H9 (cell line): ENCODE measurements around the gene NDUFAB1. TPM values are rescaled to one million over a fixed set of nuclear protein-coding genes. Genes with fewer than 3 reads are reported as not detected.

ENCODE experiments used
- DNase-seq: peaks from one replicate; pipeline ENCODE4 v3.0.0-alpha.2; 2017
- H2AFZ ChIP-seq: one replicate; pipeline ENCODE4 v1.6.1; 2013; ENCODE audit warnings: mild to moderate bottlenecking, low read length, control low read depth, moderate library complexity
- H2AK5ac ChIP-seq: 2 replicates; pipeline ENCODE4 v1.6.1; 2013; ENCODE audit warnings: low read length, control low read depth, mixed read lengths; ENCODE audit not compliant: insufficient read length
- H2BK120ac ChIP-seq: one replicate; pipeline ENCODE4 v1.6.1; 2013; ENCODE audit warnings: low read depth, mild to moderate bottlenecking, low read length, control low read depth, inconsistent platforms; ENCODE audit not compliant: poor library complexity, severe bottlenecking
- H2BK12ac ChIP-seq: 2 replicates; pipeline ENCODE4 v1.6.1; 2013; ENCODE audit warnings: low read length, control low read depth, mixed read lengths, low read depth; ENCODE audit not compliant: insufficient read length
- H2BK15ac ChIP-seq: 2 replicates; pipeline ENCODE4 v1.6.1; 2013; ENCODE audit warnings: low read depth, low read length, control low read depth
- H2BK20ac ChIP-seq: one replicate; pipeline ENCODE4 v1.6.1; 2013; ENCODE audit warnings: low read depth, mild to moderate bottlenecking, low read length, control low read depth, inconsistent platforms; ENCODE audit not compliant: poor library complexity, severe bottlenecking
- H2BK5ac ChIP-seq: 2 replicates; pipeline ENCODE4 v1.6.1; 2013; ENCODE audit warnings: low read length, control low read depth, mixed read lengths; ENCODE audit not compliant: insufficient read length
- H3K14ac ChIP-seq: 2 replicates; pipeline ENCODE4 v1.6.1; 2013; ENCODE audit warnings: low read length, control low read depth; ENCODE audit not compliant: insufficient read depth
- H3K18ac ChIP-seq: 2 replicates; pipeline ENCODE4 v1.6.1; 2013; ENCODE audit warnings: low read depth, mild to moderate bottlenecking, mixed read lengths, low read length, control low read depth; ENCODE audit not compliant: insufficient read length
- H3K23ac ChIP-seq: 2 replicates; pipeline ENCODE4 v1.6.1; 2013; ENCODE audit warnings: low read length, control low read depth, mixed read lengths, low read depth; ENCODE audit not compliant: insufficient read length
- H3K23me2 ChIP-seq: 2 replicates; pipeline ENCODE4 v1.6.1; 2013; ENCODE audit warnings: low read depth, mild to moderate bottlenecking, mixed read lengths, low read length, control low read depth; ENCODE audit not compliant: insufficient read length, poor library complexity, severe bottlenecking
- H3K27ac ChIP-seq: 2 replicates; pipeline ENCODE4 v1.5.1; 2013; ENCODE audit warnings: low read length, control low read depth, mixed read lengths, low read depth; ENCODE audit not compliant: insufficient read length
- H3K27me3 ChIP-seq: 2 replicates; pipeline ENCODE4 v1.6.1; 2013; ENCODE audit warnings: low read length, control low read depth, inconsistent platforms; ENCODE audit not compliant: insufficient read depth
- H3K4ac ChIP-seq: 2 replicates; pipeline ENCODE4 v1.6.1; 2013; ENCODE audit warnings: low read depth, mild to moderate bottlenecking, control low read depth, inconsistent platforms, low read length, moderate library complexity
- H3K4me1 ChIP-seq: 2 replicates; pipeline ENCODE4 v1.6.1; 2013; ENCODE audit warnings: low read length, control low read depth, inconsistent platforms; ENCODE audit not compliant: insufficient read depth
- H3K4me2 ChIP-seq: 2 replicates; pipeline ENCODE4 v1.6.1; 2013; ENCODE audit warnings: low read length, control low read depth, mixed read lengths; ENCODE audit not compliant: insufficient read length, insufficient read depth
- H3K56ac ChIP-seq: 2 replicates; pipeline ENCODE4 v1.6.1; 2013; ENCODE audit warnings: low read depth, mild to moderate bottlenecking, mixed read lengths, low read length, control low read depth; ENCODE audit not compliant: insufficient read length
- H3K79me1 ChIP-seq: 2 replicates; pipeline ENCODE4 v1.6.1; 2013; ENCODE audit warnings: low read depth, mild to moderate bottlenecking, moderate library complexity, low read length, control low read depth, inconsistent platforms; ENCODE audit not compliant: insufficient read depth, poor library complexity, severe bottlenecking
- H3K79me2 ChIP-seq: 2 replicates; pipeline ENCODE4 v1.6.1; 2013; ENCODE audit warnings: low read length, control low read depth, inconsistent platforms; ENCODE audit not compliant: insufficient read depth
- H3K9ac ChIP-seq: 2 replicates; pipeline ENCODE4 v1.6.1; 2013; ENCODE audit warnings: low read length, control low read depth, mixed read lengths; ENCODE audit not compliant: insufficient read length; ENCODE audit errors: extremely low read depth
- H3K9me3 ChIP-seq: one replicate; pipeline ENCODE4 v1.6.1; 2013; ENCODE audit warnings: low read depth, low read length, inconsistent platforms; ENCODE audit not compliant: control insufficient read depth
- H3T11ph ChIP-seq: one replicate; pipeline ENCODE4 v1.6.1; 2013; ENCODE audit warnings: mild to moderate bottlenecking, low read length, control low read depth, inconsistent platforms
- H4K20me1 ChIP-seq: one replicate; pipeline ENCODE4 v1.6.1; 2013; ENCODE audit not compliant: control insufficient read depth, insufficient read length, insufficient read depth
- H4K5ac ChIP-seq: 2 replicates; pipeline ENCODE4 v1.6.1; 2013; ENCODE audit warnings: low read depth, mild to moderate bottlenecking, mixed read lengths, low read length, control low read depth; ENCODE audit not compliant: insufficient read length
- H4K8ac ChIP-seq: replicated peaks from 2 replicates; pipeline ENCODE4 v1.6.1; 2013; ENCODE audit warnings: low read length, control low read depth, mixed read lengths, low read depth; ENCODE audit not compliant: insufficient read length
- H4K91ac ChIP-seq: 2 replicates; pipeline ENCODE4 v1.6.1; 2013; ENCODE audit warnings: low read depth, mild to moderate bottlenecking, moderate library complexity, mixed read lengths, low read length, control low read depth; ENCODE audit not compliant: insufficient read length
- H3K27ac Mint-ChIP-seq, 3 experiments: 2 replicates in 2 of 3; 3 replicates in 1 of 3; pipeline ENCODE4 v1.8.0; 2020 to 2021; ENCODE audit warnings: mixed read lengths in 3 of 3, mild to moderate bottlenecking in 1 of 3, moderate library complexity in 1 of 3
- H3K27me3 Mint-ChIP-seq: 2 replicates; pipeline ENCODE4 v1.8.0; 2021; ENCODE audit warnings: low read depth, mild to moderate bottlenecking, moderate library complexity, mixed read lengths
- H3K36me3 Mint-ChIP-seq, 3 experiments: 2 replicates in 2 of 3; 3 replicates in 1 of 3; pipeline ENCODE4 v1.8.0; 2020 to 2021; ENCODE audit warnings: low read depth in 3 of 3, mixed read lengths in 3 of 3; ENCODE audit not compliant: insufficient read depth in 1 of 3
- H3K4me1 Mint-ChIP-seq, 2 experiments: 2 replicates each; pipeline ENCODE4 v1.8.0; 2020; ENCODE audit warnings: mixed read lengths in 2 of 2
- H3K4me3 Mint-ChIP-seq, 2 experiments: 2 replicates in 1 of 2; 3 replicates in 1 of 2; pipeline ENCODE4 v1.8.0; 2020 to 2021; ENCODE audit warnings: mild to moderate bottlenecking in 2 of 2, mixed read lengths in 2 of 2, moderate library complexity in 1 of 2
- H3K9me3 Mint-ChIP-seq, 2 experiments: 2 replicates in 1 of 2; 3 replicates in 1 of 2; pipeline ENCODE4 v1.8.0; 2020; ENCODE audit warnings: mild to moderate bottlenecking in 2 of 2, mixed read lengths in 2 of 2, moderate library complexity in 1 of 2
- WGBS: extraction: QIAGEN DNeasy Blood & Tissue Kit; methylation state at CpG from one replicate; pipeline ENCODE4 v1.1.7; 2013; ENCODE audit warnings: missing lambda C conversion rate, low lambda C conversion rate, mixed read lengths; ENCODE audit not compliant: insufficient read length; ENCODE audit errors: extremely low coverage; 5-methylcytosine and 5-hydroxymethylcytosine counted together
- total RNA-seq: library from RNA; stranded (reverse); gene quantifications from 2 replicates; pipeline ENCODE4 v1.2.1, GENCODE V29; 2021
- TF ChIP-seq, protein P1 (sequence below): fragments of 200-600 bp; sonication (generic); conservative IDR thresholded peaks from 3 replicates; pipeline ENCODE4 v1.8.0; 2021; ENCODE audit warnings: antibody characterized with exemption, mild to moderate bottlenecking

NDUFAB1 gene
- total RNA-seq, 1 experiment from 2014 or later = 192 TPM

DNA sequence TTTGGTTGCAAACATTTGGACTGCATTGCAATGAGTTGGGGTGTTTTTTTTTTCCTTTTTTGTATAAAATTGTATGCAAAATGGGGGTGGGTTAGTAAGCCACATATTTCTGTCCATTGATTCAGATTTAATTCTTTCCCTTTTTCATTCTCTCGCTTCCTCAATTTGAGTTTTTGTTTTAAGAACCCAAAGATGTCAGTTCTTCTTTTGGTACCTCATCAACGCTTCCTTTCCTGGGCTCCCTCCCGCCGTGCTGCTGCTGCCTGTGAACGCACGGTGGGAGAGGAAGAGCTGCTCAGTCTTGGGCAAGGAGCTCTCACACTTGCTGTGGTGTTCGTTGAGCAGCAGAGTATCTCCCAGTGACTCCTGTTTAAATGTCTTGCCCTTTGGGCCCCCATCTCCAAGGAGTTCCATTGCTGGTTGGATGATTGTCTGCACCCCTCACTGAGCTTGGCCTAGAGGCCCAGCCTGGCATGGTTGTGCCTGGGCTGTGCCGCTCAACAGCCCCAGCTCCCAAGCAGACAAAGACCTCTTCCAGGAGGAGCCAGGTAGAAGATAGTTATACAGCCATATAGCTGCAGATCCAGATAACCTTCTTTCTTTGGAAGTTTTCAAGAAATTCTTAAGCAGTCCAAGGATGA, 25.0 kb downstream of the NDUFAB1 start:
- H4K8ac ChIP-seq = no peak overlapping the region
- H3K4me1 ChIP-seq = no peaks in the 10 kb centered on the region
- no peak overlapping the region for H3K9ac ChIP-seq
- no peak for DNase-seq
- no peak overlapping the region for H2BK5ac ChIP-seq
- H3K4ac ChIP-seq = no peak overlapping the region
- no peaks in the 10 kb centered on the region for H3K9me3 ChIP-seq
- no peak overlapping the region for H2BK120ac ChIP-seq
- H3K4me2 ChIP-seq = no peak overlapping the region
- H2BK20ac ChIP-seq = no peak overlapping the region
- no peak overlapping the region for H2AK5ac ChIP-seq
- Mint-ChIP-seq H3K27ac (no peak overlapping the region), H3K4me3 (no peak overlapping the region), H3K36me3 (peaks cover 26 to 82% (median 74%) of the 10 kb centered on the region in 3 experiments), H3K27me3 (no peaks in the 10 kb centered on the region), H3K9me3 (no peaks in the 10 kb centered on the region), H3K4me1 (no peaks in the 10 kb centered on the region)
- no peak overlapping the region for H2BK12ac ChIP-seq
- H4K5ac ChIP-seq = no peak overlapping the region
- no peak overlapping the region for H3T11ph ChIP-seq
- no peak overlapping the region for H4K91ac ChIP-seq
- no peak overlapping the region for H3K56ac ChIP-seq
- no peak overlapping the region for H3K27ac ChIP-seq
- H3K79me1 ChIP-seq = no peaks in the 10 kb centered on the region
- H3K23ac ChIP-seq = no peak overlapping the region
- H2BK15ac ChIP-seq = no peak overlapping the region
- no CpG with 5 or more reads among the region's 8 CpGs for WGBS
- H3K79me2 ChIP-seq = no peaks in the 10 kb centered on the region
- H4K20me1 ChIP-seq = no peaks in the 10 kb centered on the region
- TF ChIP-seq, protein P1, sequence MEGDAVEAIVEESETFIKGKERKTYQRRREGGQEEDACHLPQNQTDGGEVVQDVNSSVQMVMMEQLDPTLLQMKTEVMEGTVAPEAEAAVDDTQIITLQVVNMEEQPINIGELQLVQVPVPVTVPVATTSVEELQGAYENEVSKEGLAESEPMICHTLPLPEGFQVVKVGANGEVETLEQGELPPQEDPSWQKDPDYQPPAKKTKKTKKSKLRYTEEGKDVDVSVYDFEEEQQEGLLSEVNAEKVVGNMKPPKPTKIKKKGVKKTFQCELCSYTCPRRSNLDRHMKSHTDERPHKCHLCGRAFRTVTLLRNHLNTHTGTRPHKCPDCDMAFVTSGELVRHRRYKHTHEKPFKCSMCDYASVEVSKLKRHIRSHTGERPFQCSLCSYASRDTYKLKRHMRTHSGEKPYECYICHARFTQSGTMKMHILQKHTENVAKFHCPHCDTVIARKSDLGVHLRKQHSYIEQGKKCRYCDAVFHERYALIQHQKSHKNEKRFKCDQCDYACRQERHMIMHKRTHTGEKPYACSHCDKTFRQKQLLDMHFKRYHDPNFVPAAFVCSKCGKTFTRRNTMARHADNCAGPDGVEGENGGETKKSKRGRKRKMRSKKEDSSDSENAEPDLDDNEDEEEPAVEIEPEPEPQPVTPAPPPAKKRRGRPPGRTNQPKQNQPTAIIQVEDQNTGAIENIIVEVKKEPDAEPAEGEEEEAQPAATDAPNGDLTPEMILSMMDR = no peak
- no peaks in the 10 kb centered on the region for H3K23me2 ChIP-seq
- no peak overlapping the region for H3K18ac ChIP-seq
- no peak overlapping the region for H3K14ac ChIP-seq
- no peak overlapping the region for H2AFZ ChIP-seq
- no peaks in the 10 kb centered on the region for H3K27me3 ChIP-seq
